Muscle of leg (tissue), 11 donors: ENCODE results near the gene AJM1. TPM values are rescaled to one million over a fixed set of nuclear protein-coding genes. Genes with fewer than 3 reads are reported as not detected.

Experiments used
- DNase-seq: peaks from one replicate; pipeline ENCODE4 v3.0.0; 2013
- H3K27ac ChIP-seq: one replicate; pipeline ENCODE4 v1.5.1; 2013; ENCODE audit warnings: mild to moderate bottlenecking, low read length, control low read depth
- H3K27me3 ChIP-seq: one replicate; pipeline ENCODE4 v1.6.1; 2013; ENCODE audit warnings: low read length; ENCODE audit not compliant: control insufficient read depth, insufficient read depth
- H3K36me3 ChIP-seq: one replicate; pipeline ENCODE4 v1.6.1; 2013; ENCODE audit warnings: low read length; ENCODE audit not compliant: control insufficient read depth, insufficient read depth
- H3K4me1 ChIP-seq: one replicate; pipeline ENCODE4 v1.6.1; 2013; ENCODE audit warnings: low read length; ENCODE audit not compliant: control insufficient read depth, insufficient read depth
- H3K4me3 ChIP-seq: one replicate; pipeline ENCODE4 v1.5.1; 2013; ENCODE audit warnings: low read length, control low read depth
- H3K9me3 ChIP-seq: replicated peaks from 2 replicates; pipeline ENCODE4 v1.6.1; 2013; ENCODE audit warnings: low read depth, low read length; ENCODE audit not compliant: control insufficient read depth
- WGBS: methylation state at CpG from one replicate; pipeline ENCODE4 v1.1.5; 2013; ENCODE audit warnings: missing lambda C conversion rate; ENCODE audit not compliant: insufficient coverage; 5-methylcytosine and 5-hydroxymethylcytosine counted together
- polyA plus RNA-seq, 8 donors: library from polyadenylated mRNA; unstranded; fragments of 120-200 nt; gene quantifications; one replicate each; pipeline versions ENCODE4 v1.2.1 to v1.2.3, GENCODE V29; 2013; ENCODE audit warnings: inconsistent platforms in 1 of 8, low replicate concordance in 1 of 8; ENCODE audit not compliant: insufficient read length in 8 of 8, insufficient read depth in 1 of 8
- total RNA-seq: library from RNA; stranded (reverse); fragments of 120-200 nt; gene quantifications from one replicate; pipeline ENCODE4 v1.2.4, GENCODE V29; 2013

The AJM1 gene
- total and polyA plus RNA-seq, 9 donors: 1.2 to 3.7 (median 2.2) TPM

- WGBS: 65% methylated on average over 22 of the region's 23 CpGs
- Histone ChIP-seq H3K27ac (no peak within 1 kb of the TSS), H3K4me3 (no peak within 1 kb of the TSS), H3K27me3 (peaks cover 6% of the 10 kb centered on the region), H3K4me1 (peaks cover 60% of the 10 kb centered on the region), H3K36me3 (peaks cover 20% of the 10 kb centered on the region), H3K9me3 (no peaks in the 10 kb centered on the region)
- DNase-seq: peak; percentile 29
These were observed 9.8 kb downstream of the AJM1 start, which contains the start of gene MAMDC4 for GRCh38 chr9:136851941-136852663. Gene MAMDC4, plus strand, starts transcription at chr9:136852346. Its CDS starts 71 bp downstream, at chr9:136852417.

GRCh38 chr9:136852664-136853595, 10.7 kb downstream of the AJM1 start:
- no peak overlapping the region for H3K4me3 ChIP-seq
- H3K4me1 ChIP-seq: peaks cover 58% of the 10 kb centered on the region
- no peaks in the 10 kb centered on the region for H3K27me3 ChIP-seq
- no peaks in the 10 kb centered on the region for H3K9me3 ChIP-seq
- peaks cover 20% of the 10 kb centered on the region for H3K36me3 ChIP-seq
- no peak overlapping the region for H3K27ac ChIP-seq
- DNase-seq: peak; percentile 24
- WGBS: 82% methylated on average over 24 of the region's 29 CpGs

- WGBS: 85% methylated on average over 17 of the region's 18 CpGs
- peaks cover 54% of the 10 kb centered on the region for H3K4me1 ChIP-seq
- peak; percentile 18 for DNase-seq
These were observed 11.4 kb downstream of the AJM1 start for GRCh38 chr9:136853596-136854112.

GRCh38 chr9:136854113-136854841, 12.0 kb downstream of the AJM1 start:
- peak; percentile 31 for DNase-seq
- 77% methylated on average over 24 of the region's 30 CpGs for WGBS
- Histone ChIP-seq H3K4me1 (peaks cover 60% of the 10 kb centered on the region), H3K36me3 (peaks cover 20% of the 10 kb centered on the region), H3K4me3 (no peak overlapping the region), H3K27ac (no peak overlapping the region), H3K9me3 (no peaks in the 10 kb centered on the region), H3K27me3 (no peaks in the 10 kb centered on the region)

More at GRCh38 chr9:136853596-136854112, 11.4 kb downstream of the AJM1 start:
- H3K27ac ChIP-seq: no peak overlapping the region
- no peak overlapping the region for H3K4me3 ChIP-seq
- H3K9me3 ChIP-seq: no peaks in the 10 kb centered on the region
- H3K36me3 ChIP-seq: peaks cover 20% of the 10 kb centered on the region
- no peaks in the 10 kb centered on the region for H3K27me3 ChIP-seq

- Histone ChIP-seq H3K9me3 (no peaks in the 10 kb centered on the region), H3K27me3 (no peaks in the 10 kb centered on the region), H3K4me1 (peaks cover 63% of the 10 kb centered on the region), H3K27ac (no peak overlapping the region), H3K36me3 (peaks cover 20% of the 10 kb centered on the region), H3K4me3 (no peak overlapping the region)
- 62% methylated on average over 16 of the region's 23 CpGs for WGBS
- peak; percentile 11 for DNase-seq
These were observed 12.7 kb downstream of the AJM1 start for GRCh38 chr9:136854842-136855460.

- no peak overlapping the region for H3K27ac ChIP-seq
- no peaks in the 10 kb centered on the region for H3K9me3 ChIP-seq
- peaks cover 18% of the 10 kb centered on the region for H3K36me3 ChIP-seq
- H3K27me3 ChIP-seq: no peaks in the 10 kb centered on the region
- peak; percentile 16 for DNase-seq
- peaks cover 56% of the 10 kb centered on the region for H3K4me1 ChIP-seq
- WGBS: 65% methylated on average over 22 of the region's 26 CpGs
- H3K4me3 ChIP-seq: no peak overlapping the region
These were observed 13.3 kb downstream of the AJM1 start for GRCh38 chr9:136855461-136856078.

- Histone ChIP-seq H3K9me3 (no peaks in the 10 kb centered on the region), H3K36me3 (peaks cover 16% of the 10 kb centered on the region), H3K27ac (no peak overlapping the region), H3K4me3 (no peak overlapping the region), H3K27me3 (no peaks in the 10 kb centered on the region), H3K4me1 (peaks cover 53% of the 10 kb centered on the region)
- WGBS: 57% methylated on average over 5 of the region's 15 CpGs
- DNase-seq: peak; percentile 11
These were observed 13.8 kb downstream of the AJM1 start for GRCh38 chr9:136856079-136856476.

GRCh38 chr9:136856541-136857141, 14.4 kb downstream of the AJM1 start:
- H3K27me3 ChIP-seq: no peaks in the 10 kb centered on the region
- H3K4me3 ChIP-seq: no peak overlapping the region
- H3K9me3 ChIP-seq: no peaks in the 10 kb centered on the region
- peak; percentile 15 for DNase-seq
- peaks cover 47% of the 10 kb centered on the region for H3K4me1 ChIP-seq
- peaks cover 17% of the 10 kb centered on the region for H3K36me3 ChIP-seq
- 80% methylated on average over 5 of the region's 14 CpGs for WGBS
- H3K27ac ChIP-seq: no peak overlapping the region

- Histone ChIP-seq H3K9me3 (no peaks in the 10 kb centered on the region), H3K27ac (no peak overlapping the region), H3K4me1 (peaks cover 42% of the 10 kb centered on the region), H3K36me3 (peaks cover 17% of the 10 kb centered on the region), H3K27me3 (no peaks in the 10 kb centered on the region), H3K4me3 (no peak overlapping the region)
- 78% methylated on average over 19 of the region's 19 CpGs for WGBS
- DNase-seq: peak; percentile 10
These were observed 14.9 kb downstream of the AJM1 start for GRCh38 chr9:136857166-136857565.
